Osteoblast (primary cell): ENCODE data around the gene BTBD17. TPM values are rescaled to one million over a fixed set of nuclear protein-coding genes. Genes with fewer than 3 reads are reported as not detected.

Experiments used
- DNase-seq: peaks from one replicate; pipeline ENCODE4 v3.0.0; 2011; ENCODE audit warnings: low spot score, mixed read lengths; ENCODE audit not compliant: insufficient read length; ENCODE audit errors: missing footprints
- H2AFZ ChIP-seq: 2 replicates; pipeline ENCODE4 v1.6.0; 2011; ENCODE audit warnings: mild to moderate bottlenecking, low read length
- H3K27ac ChIP-seq: 2 replicates; pipeline ENCODE4 v1.5.1; 2011; ENCODE audit warnings: mild to moderate bottlenecking, low read depth, low read length, moderate library complexity
- H3K27me3 ChIP-seq: 2 replicates; pipeline ENCODE4 v1.6.0; 2012; ENCODE audit warnings: mild to moderate bottlenecking, control low read depth, inconsistent platforms, low read length, moderate library complexity; ENCODE audit not compliant: insufficient read depth
- H3K36me3 ChIP-seq: 2 replicates; pipeline ENCODE4 v1.5.1; 2011; ENCODE audit warnings: mild to moderate bottlenecking, low read length, control low read depth, moderate library complexity; ENCODE audit not compliant: insufficient read depth
- H3K4me1 ChIP-seq: 2 replicates; pipeline ENCODE4 v1.5.1; 2011; ENCODE audit warnings: mild to moderate bottlenecking, low read length, control low read depth, moderate library complexity; ENCODE audit not compliant: insufficient read depth
- H3K4me2 ChIP-seq: 2 replicates; pipeline ENCODE4 v1.6.0; 2011; ENCODE audit warnings: mild to moderate bottlenecking, low read length; ENCODE audit not compliant: insufficient read depth
- H3K4me3 ChIP-seq: fragments of 200-600 bp; sonication (generic); 3 replicates; pipeline ENCODE4 v1.5.1; 2012; ENCODE audit warnings: mild to moderate bottlenecking, low read length, inconsistent platforms; ENCODE audit not compliant: insufficient read depth
- H3K79me2 ChIP-seq: 2 replicates; pipeline ENCODE4 v1.6.0; 2012; ENCODE audit warnings: mild to moderate bottlenecking, low read length, control low read depth, inconsistent platforms; ENCODE audit not compliant: insufficient read depth
- H3K9me3 ChIP-seq: 2 replicates; pipeline ENCODE4 v1.5.1; 2011; ENCODE audit warnings: low read depth, low read length, control low read depth
- H4K20me1 ChIP-seq: 2 replicates; pipeline ENCODE4 v1.6.0; 2012; ENCODE audit warnings: mild to moderate bottlenecking, low read length, control low read depth; ENCODE audit not compliant: insufficient read depth
- CTCF ChIP-seq: IDR thresholded peaks from 2 replicates; pipeline ENCODE4 v1.5.1; 2011; ENCODE audit warnings: mild to moderate bottlenecking, low read depth, low read length, moderate library complexity; ENCODE audit errors: extremely low read depth
- total RNA-seq: library from RNA; depleted of rRNA; stranded (reverse); fragments of >200 nt; gene quantifications from 2 replicates; pipeline ENCODE4 v1.2.3, GENCODE V29; 2012

BTBD17 gene
- total RNA-seq, 1 donor, result not detected

- no peak for TF ChIP-seq CTCF
These were observed 25.9 kb upstream of the BTBD17 start for GRCh38 chr17:74387365-74388218.

DNA sequence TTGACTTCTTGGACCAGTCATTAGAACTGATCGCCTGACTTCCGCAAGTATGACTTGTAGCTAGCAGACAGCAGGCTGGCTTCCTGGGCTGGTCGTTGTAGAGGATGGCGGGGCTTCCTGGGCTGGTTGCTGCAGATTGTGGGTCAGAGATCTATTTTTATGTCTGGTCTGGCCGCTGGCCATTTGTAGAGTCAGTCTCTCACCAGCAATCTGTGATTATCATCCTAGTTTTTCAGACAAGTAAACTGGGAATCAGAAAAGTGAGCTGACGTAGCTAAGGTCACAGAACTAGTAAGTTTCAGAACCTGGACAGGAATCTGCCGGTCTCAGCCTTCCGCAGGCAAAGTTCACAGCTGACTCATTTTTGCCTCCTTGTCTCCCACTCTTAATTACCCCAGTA, 24.7 kb upstream of the BTBD17 start:
- peaks cover 6% of the 10 kb centered on the region for H3K4me1 ChIP-seq
- no peak overlapping the region for H3K4me3 ChIP-seq
- H3K4me2 ChIP-seq, result no peak overlapping the region
- DNase-seq, result peak; percentile 66
- H3K79me2 ChIP-seq, result no peaks in the 10 kb centered on the region
- no peaks in the 10 kb centered on the region for H3K36me3 ChIP-seq
- no peak overlapping the region for H2AFZ ChIP-seq
- H3K27me3 ChIP-seq, result no peaks in the 10 kb centered on the region
- no peak overlapping the region for H3K27ac ChIP-seq
- no peaks in the 10 kb centered on the region for H3K9me3 ChIP-seq
- TF ChIP-seq CTCF, result no peak
- H4K20me1 ChIP-seq, result no peaks in the 10 kb centered on the region

More at GRCh38 chr17:74387365-74388218, 25.9 kb upstream of the BTBD17 start:
- Histone ChIP-seq H3K27ac (no peak overlapping the region), H3K27me3 (no peaks in the 10 kb centered on the region), H3K9me3 (no peaks in the 10 kb centered on the region), H3K4me1 (peaks cover 6% of the 10 kb centered on the region), H3K4me3 (no peak overlapping the region), H3K79me2 (no peaks in the 10 kb centered on the region), H3K36me3 (no peaks in the 10 kb centered on the region), H2AFZ (no peak overlapping the region), H3K4me2 (no peak overlapping the region), H4K20me1 (no peaks in the 10 kb centered on the region)
- DNase-seq, result no peak

- Histone ChIP-seq H3K9me3 (no peaks in the 10 kb centered on the region), H4K20me1 (no peaks in the 10 kb centered on the region), H3K36me3 (no peaks in the 10 kb centered on the region), H3K27ac (no peak overlapping the region), H3K4me3 (no peak overlapping the region), H3K27me3 (peaks cover 3% of the 10 kb centered on the region), H3K79me2 (no peaks in the 10 kb centered on the region), H3K4me2 (no peak overlapping the region), H2AFZ (no peak overlapping the region), H3K4me1 (peaks cover 6% of the 10 kb centered on the region)
- no peak for DNase-seq
- no peak for TF ChIP-seq CTCF
These were observed 23.5 kb upstream of the BTBD17 start for GRCh38 chr17:74385201-74385600.

GRCh38 chr17:74383141-74383540, 21.5 kb upstream of the BTBD17 start:
- no peak overlapping the region for H3K4me2 ChIP-seq
- no peak for TF ChIP-seq CTCF
- no peaks in the 10 kb centered on the region for H3K79me2 ChIP-seq
- H3K4me3 ChIP-seq, result no peak overlapping the region
- peaks cover 10% of the 10 kb centered on the region for H3K4me1 ChIP-seq
- no peaks in the 10 kb centered on the region for H4K20me1 ChIP-seq
- no peak overlapping the region for H3K27ac ChIP-seq
- H3K9me3 ChIP-seq, result no peaks in the 10 kb centered on the region
- H3K36me3 ChIP-seq, result no peaks in the 10 kb centered on the region
- DNase-seq, result peak; percentile 51
- no peak overlapping the region for H2AFZ ChIP-seq
- peaks cover 3% of the 10 kb centered on the region for H3K27me3 ChIP-seq
